GM18526 (cell line): ENCODE measurements around the gene RCOR2.

ENCODE experiments used
- POLR2A ChIP-seq: IDR thresholded peaks from 3 replicates; pipeline ENCODE4 v1.6.1; 2011; ENCODE audit not compliant: insufficient read length; ENCODE audit errors: extremely low read depth

RCOR2 gene

GRCh38 chr11:63901660-63902059 lies 15.3 kb downstream of the RCOR2 start:
- TF ChIP-seq POLR2A, result no peak

- no peak for TF ChIP-seq POLR2A
Observed at GRCh38 chr11:63897459-63898146, 19.4 kb downstream of the RCOR2 start.

- TF ChIP-seq POLR2A, result no peak
Observed at GRCh38 chr11:63896071-63896470, 20.9 kb downstream of the RCOR2 start.

- TF ChIP-seq POLR2A, result no peak
Observed at GRCh38 chr11:63893355-63893754, 23.6 kb downstream of the RCOR2 start.

- TF ChIP-seq POLR2A, result no peak
Observed at GRCh38 chr11:63892228-63892627, 24.7 kb downstream of the RCOR2 start.

- TF ChIP-seq POLR2A, result no peak
Observed at GRCh38 chr11:63890368-63890767, 26.6 kb downstream of the RCOR2 start.

GRCh38 chr11:63889344-63889743 lies 27.6 kb downstream of the RCOR2 start:
- TF ChIP-seq POLR2A, result no peak

- TF ChIP-seq POLR2A, result peak; percentile 40
Observed at GRCh38 chr11:63888170-63889086, 28.5 kb downstream of the RCOR2 start.

GRCh38 chr11:63887386-63887999 lies 29.5 kb downstream of the RCOR2 start:
- TF ChIP-seq POLR2A, result no peak

GRCh38 chr11:63884196-63884932 lies 32.6 kb downstream of the RCOR2 start:
- TF ChIP-seq POLR2A, result no peak

GRCh38 chr11:63883791-63884190 lies 33.2 kb downstream of the RCOR2 start:
- TF ChIP-seq POLR2A, result no peak

GRCh38 chr11:63882555-63883242 lies 34.3 kb downstream of the RCOR2 start:
- no peak for TF ChIP-seq POLR2A

GRCh38 chr11:63880403-63880790 lies 36.6 kb downstream of the RCOR2 start:
- no peak for TF ChIP-seq POLR2A

- TF ChIP-seq POLR2A, result no peak
Observed at GRCh38 chr11:63879598-63880402, 37.2 kb downstream of the RCOR2 start.
